GM18526 (cell line): ENCODE data around the gene LMNTD2.
A peak's percentile ranks its signal among the peaks of the same experiment; 100 is the strongest.

Experiments
- POLR2A ChIP-seq: IDR thresholded peaks from 3 replicates; pipeline ENCODE4 v1.6.1; 2011; ENCODE audit not compliant: insufficient read length; ENCODE audit errors: extremely low read depth

Gene LMNTD2

GRCh38 chr11:575313-575995, 14.9 kb upstream of the LMNTD2 start:
- TF ChIP-seq POLR2A = no peak

GRCh38 chr11:574632-575312, 14.2 kb upstream of the LMNTD2 start:
- TF ChIP-seq POLR2A = no peak

GRCh38 chr11:573146-573759, 12.7 kb upstream of the LMNTD2 start:
- TF ChIP-seq POLR2A = no peak

GRCh38 chr11:571802-572185, 11.3 kb upstream of the LMNTD2 start:
- no peak for TF ChIP-seq POLR2A

- no peak for TF ChIP-seq POLR2A
Measured at GRCh38 chr11:569158-569885, 8.8 kb upstream of the LMNTD2 start.

GRCh38 chr11:568306-569157, 8.0 kb upstream of the LMNTD2 start:
- TF ChIP-seq POLR2A = peak; percentile 76

GRCh38 chr11:567629-568292, 7.2 kb upstream of the LMNTD2 start:
- TF ChIP-seq POLR2A = no peak

GRCh38 chr11:567011-567628, 6.6 kb upstream of the LMNTD2 start:
- no peak for TF ChIP-seq POLR2A

GRCh38 chr11:565921-566509, 5.5 kb upstream of the LMNTD2 start:
- no peak for TF ChIP-seq POLR2A

- TF ChIP-seq POLR2A = no peak
Measured at GRCh38 chr11:563812-564578, 3.5 kb upstream of the LMNTD2 start.

GRCh38 chr11:563066-563811, 2.7 kb upstream of the LMNTD2 start:
- no peak for TF ChIP-seq POLR2A

GRCh38 chr11:562046-562645, 1.6 kb upstream of the LMNTD2 start:
- no peak for TF ChIP-seq POLR2A
